ENCODE measurements around the gene TBC1D5.
"Not testable (repeated sequence)": the region's sequence is repeated elsewhere in the genome, so short reads cannot be mapped to it uniquely, and the experiment has no call there.

Gene TBC1D5

GRCh38 chr3:17404548-17404947 is 337.9 kb downstream of the TBC1D5 start:
- no peak overlapping the region for H3K27ac ChIP-seq
- TF ChIP-seq CTCF (conservative IDR thresholded peaks at IDR 0.05) (no peak), ZFX (IDR thresholded peaks at IDR 0.05) (no peak)

GRCh38 chr3:17402442-17402841 is 340.0 kb downstream of the TBC1D5 start:
- TF ChIP-seq ZFX (IDR thresholded peaks at IDR 0.05) (no peak), CTCF (conservative IDR thresholded peaks at IDR 0.05) (no peak)
- H3K27ac ChIP-seq: no peak overlapping the region

- TF ChIP-seq ZFX (IDR thresholded peaks at IDR 0.05) (no peak), CTCF (conservative IDR thresholded peaks at IDR 0.05) (no peak)
- H3K27ac ChIP-seq: no peak overlapping the region
Observed at GRCh38 chr3:17401912-17402311, 340.5 kb downstream of the TBC1D5 start.

GRCh38 chr3:17399586-17399985 is 342.8 kb downstream of the TBC1D5 start:
- TF ChIP-seq ZFX (IDR thresholded peaks at IDR 0.05) (no peak), CTCF (conservative IDR thresholded peaks at IDR 0.05) (no peak)
- no peak overlapping the region for H3K27ac ChIP-seq

GRCh38 chr3:17398959-17399551 is 343.4 kb downstream of the TBC1D5 start:
- H3K27ac ChIP-seq: no peak overlapping the region
- TF ChIP-seq ZFX (IDR thresholded peaks at IDR 0.05): no peak
- no peak for TF ChIP-seq CTCF (conservative IDR thresholded peaks at IDR 0.05)

- TF ChIP-seq ZFX (IDR thresholded peaks at IDR 0.05): no peak
- no peak for TF ChIP-seq CTCF (conservative IDR thresholded peaks at IDR 0.05)
- no peak overlapping the region for H3K27ac ChIP-seq
Observed at GRCh38 chr3:17396036-17396435, 346.4 kb downstream of the TBC1D5 start.

- H3K27ac ChIP-seq: no peak overlapping the region
- TF ChIP-seq CTCF (conservative IDR thresholded peaks at IDR 0.05) (no peak), ZFX (IDR thresholded peaks at IDR 0.05) (no peak)
Observed at GRCh38 chr3:17394541-17395155, 347.8 kb downstream of the TBC1D5 start.

- not testable (repeated sequence) for H3K27ac ChIP-seq
Observed at GRCh38 chr3:17392516-17392915, 349.9 kb downstream of the TBC1D5 start.
